Neural progenitor cell (in vitro differentiated cells): ENCODE data around the gene GPR31. TPM values are rescaled to one million over a fixed set of nuclear protein-coding genes. Genes with fewer than 3 reads are reported as not detected.

ENCODE experiments used
- DNase-seq: peaks from one replicate; pipeline ENCODE4 v3.0.0-alpha.2; 2016; ENCODE audit warnings: low spot score
- H2AFZ ChIP-seq: fragments of 200-600 bp; sonication (generic); replicated peaks from 2 replicates; pipeline ENCODE4 v1.6.1; 2016; ENCODE audit warnings: antibody characterized with exemption
- H3F3A ChIP-seq: fragments of 200-600 bp; sonication (generic); 2 replicates; pipeline ENCODE4 v1.6.1; 2016; ENCODE audit warnings: antibody characterized with exemption, low read depth
- H3K27ac ChIP-seq: fragments of 200-600 bp; sonication (generic); 2 replicates; pipeline ENCODE4 v1.5.1; 2016; ENCODE audit warnings: mild to moderate bottlenecking
- H3K27me3 ChIP-seq: fragments of 200-600 bp; sonication (generic); 2 replicates; pipeline ENCODE4 v1.6.1; 2016; ENCODE audit warnings: mild to moderate bottlenecking, moderate library complexity
- H3K36me3 ChIP-seq: fragments of 200-600 bp; sonication (generic); 2 replicates; pipeline ENCODE4 v1.5.1; 2016
- H3K4me1 ChIP-seq: fragments of 200-600 bp; sonication (generic); 2 replicates; pipeline ENCODE4 v1.6.1; 2016; ENCODE audit warnings: mixed run types
- H3K4me2 ChIP-seq: fragments of 200-600 bp; sonication (generic); 2 replicates; pipeline ENCODE4 v1.6.1; 2016
- H3K4me3 ChIP-seq: fragments of 200-600 bp; sonication (generic); 2 replicates; pipeline ENCODE4 v1.5.1; 2016
- H3K79me2 ChIP-seq: fragments of 200-600 bp; sonication (generic); 2 replicates; pipeline ENCODE4 v1.6.1; 2016; ENCODE audit warnings: low read depth
- H3K9ac ChIP-seq: fragments of 200-600 bp; sonication (generic); 2 replicates; pipeline ENCODE4 v1.6.1; 2016
- H3K9me3 ChIP-seq: fragments of 200-600 bp; sonication (generic); 2 replicates; pipeline ENCODE4 v1.5.1; 2016; ENCODE audit warnings: low read depth
- H4K20me1 ChIP-seq: fragments of 200-600 bp; sonication (generic); 2 replicates; pipeline ENCODE4 v1.6.1; 2016; ENCODE audit warnings: low read depth
- H3K27ac Mint-ChIP-seq: 3 replicates; pipeline ENCODE4 v1.8.0; 2021; ENCODE audit warnings: mixed read lengths
- H3K27me3 Mint-ChIP-seq: 2 replicates; pipeline ENCODE4 v1.8.0; 2022; ENCODE audit warnings: low read depth, mild to moderate bottlenecking, inconsistent platforms, moderate library complexity, mixed read lengths; ENCODE audit not compliant: insufficient read depth
- H3K36me3 Mint-ChIP-seq: 3 replicates; pipeline ENCODE4 v1.8.0; 2021; ENCODE audit warnings: mixed read lengths
- H3K4me1 Mint-ChIP-seq: 3 replicates; pipeline ENCODE4 v1.8.0; 2021; ENCODE audit warnings: mixed read lengths
- H3K4me3 Mint-ChIP-seq: 3 replicates; pipeline ENCODE4 v1.8.0; 2021; ENCODE audit warnings: mild to moderate bottlenecking, moderate library complexity, mixed read lengths
- H3K9me3 Mint-ChIP-seq: 3 replicates; pipeline ENCODE4 v1.8.0; 2020; ENCODE audit warnings: mixed read lengths
- EZH2 ChIP-seq: fragments of 200-600 bp; sonication (generic); IDR thresholded peaks from 2 replicates; pipeline ENCODE4 v1.6.1; 2017; ENCODE audit warnings: antibody characterized with exemption, mild to moderate bottlenecking, moderate library complexity
- EZH2phosphoT487 ChIP-seq: fragments of 200-600 bp; sonication (generic); IDR thresholded peaks from 2 replicates; pipeline ENCODE4 v1.6.1; 2017; ENCODE audit warnings: antibody characterized with exemption
- total RNA-seq: library from RNA; depleted of rRNA; stranded (reverse); fragments of >200 nt; gene quantifications from 2 replicates; pipeline ENCODE4 v1.2.3, GENCODE V29; 2015; ENCODE audit warnings: low replicate concordance
- TF ChIP-seq, protein P1 (sequence below): fragments of 200-600 bp; sonication (generic); IDR thresholded peaks from 2 replicates; pipeline ENCODE4 v1.5.1; 2017; ENCODE audit warnings: antibody characterized with exemption, mild to moderate bottlenecking

The GPR31 gene
- total RNA-seq, 1 donor from 2014 or later: not detected

DNA sequence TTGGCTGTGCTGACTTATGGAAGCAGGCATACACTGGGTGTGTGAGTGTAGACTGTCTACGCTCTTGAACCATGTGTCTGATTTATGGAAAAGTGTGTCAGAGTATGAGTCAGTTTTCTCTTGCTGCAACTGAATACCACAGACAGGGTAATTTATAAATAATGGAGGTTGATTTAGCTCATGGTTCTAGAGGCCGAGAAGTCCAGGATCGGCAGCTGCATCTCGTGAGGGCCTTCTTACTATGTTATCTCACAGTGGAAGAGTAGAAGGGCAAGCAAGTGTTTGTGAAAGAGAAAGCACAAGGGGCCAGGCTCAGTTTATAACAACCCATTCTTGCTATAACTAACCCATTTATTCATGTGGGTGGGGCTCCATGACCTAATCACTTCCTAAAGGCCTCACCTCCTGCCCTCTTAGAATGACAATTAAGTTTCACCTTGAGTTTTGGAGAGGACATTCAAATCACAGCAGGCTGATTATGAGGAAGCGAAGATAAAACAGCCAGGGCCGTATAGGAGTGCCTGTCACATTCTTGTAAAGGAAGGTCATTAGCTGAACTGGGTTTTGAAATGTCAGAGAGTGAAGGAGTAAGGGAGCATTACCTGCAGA, 6.7 kb downstream of the GPR31 start:
- H3K27me3 ChIP-seq: peaks cover 22% of the 10 kb centered on the region
- no peak for TF ChIP-seq EZH2phosphoT487
- TF ChIP-seq, protein P1, sequence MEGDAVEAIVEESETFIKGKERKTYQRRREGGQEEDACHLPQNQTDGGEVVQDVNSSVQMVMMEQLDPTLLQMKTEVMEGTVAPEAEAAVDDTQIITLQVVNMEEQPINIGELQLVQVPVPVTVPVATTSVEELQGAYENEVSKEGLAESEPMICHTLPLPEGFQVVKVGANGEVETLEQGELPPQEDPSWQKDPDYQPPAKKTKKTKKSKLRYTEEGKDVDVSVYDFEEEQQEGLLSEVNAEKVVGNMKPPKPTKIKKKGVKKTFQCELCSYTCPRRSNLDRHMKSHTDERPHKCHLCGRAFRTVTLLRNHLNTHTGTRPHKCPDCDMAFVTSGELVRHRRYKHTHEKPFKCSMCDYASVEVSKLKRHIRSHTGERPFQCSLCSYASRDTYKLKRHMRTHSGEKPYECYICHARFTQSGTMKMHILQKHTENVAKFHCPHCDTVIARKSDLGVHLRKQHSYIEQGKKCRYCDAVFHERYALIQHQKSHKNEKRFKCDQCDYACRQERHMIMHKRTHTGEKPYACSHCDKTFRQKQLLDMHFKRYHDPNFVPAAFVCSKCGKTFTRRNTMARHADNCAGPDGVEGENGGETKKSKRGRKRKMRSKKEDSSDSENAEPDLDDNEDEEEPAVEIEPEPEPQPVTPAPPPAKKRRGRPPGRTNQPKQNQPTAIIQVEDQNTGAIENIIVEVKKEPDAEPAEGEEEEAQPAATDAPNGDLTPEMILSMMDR: no peak
- no peak for TF ChIP-seq EZH2
- H3K27me3 Mint-ChIP-seq: no peaks in the 10 kb centered on the region
- H3K27ac Mint-ChIP-seq: no peak overlapping the region
- no peaks in the 10 kb centered on the region for H3K9me3 ChIP-seq
- no peaks in the 10 kb centered on the region for H3K36me3 ChIP-seq
- no peaks in the 10 kb centered on the region for H3K36me3 Mint-ChIP-seq
- no peak overlapping the region for H3K27ac ChIP-seq
- H3K4me2 ChIP-seq: no peak overlapping the region
- no peak overlapping the region for H3K4me3 Mint-ChIP-seq
- peaks cover 16% of the 10 kb centered on the region for H3F3A ChIP-seq
- no peak for DNase-seq
- no peak overlapping the region for H3K9ac ChIP-seq
- no peaks in the 10 kb centered on the region for H3K9me3 Mint-ChIP-seq
- H3K4me1 ChIP-seq: peaks cover 13% of the 10 kb centered on the region
- H3K4me1 Mint-ChIP-seq: peaks cover 18% of the 10 kb centered on the region
- no peak overlapping the region for H3K4me3 ChIP-seq
- no peaks in the 10 kb centered on the region for H4K20me1 ChIP-seq
- H3K79me2 ChIP-seq: no peaks in the 10 kb centered on the region
- H2AFZ ChIP-seq: peak overlapping the region; percentile 23

DNA sequence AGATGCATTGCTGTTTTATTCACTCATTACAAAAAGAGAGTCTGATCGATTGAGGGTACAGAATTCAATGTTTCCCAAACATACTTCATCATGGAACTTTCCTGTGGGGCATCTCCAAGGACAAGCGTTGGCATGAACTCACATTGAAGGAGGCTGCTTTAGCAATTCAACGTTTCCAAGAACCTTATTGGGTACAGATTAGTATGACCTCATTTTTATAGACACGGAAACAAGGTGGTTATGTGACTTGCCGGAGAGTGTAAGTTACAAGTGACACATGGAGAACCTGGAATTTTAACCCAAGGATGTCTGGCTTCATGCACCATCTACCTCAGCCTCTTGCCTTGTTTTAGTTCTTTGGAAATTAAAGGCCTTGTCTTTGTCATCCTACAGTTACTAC, 8.8 kb downstream of the GPR31 start:
- H3K79me2 ChIP-seq: no peaks in the 10 kb centered on the region
- peaks cover 15% of the 10 kb centered on the region for H3K4me1 ChIP-seq
- H3K4me1 Mint-ChIP-seq: peaks cover 20% of the 10 kb centered on the region
- H4K20me1 ChIP-seq: no peaks in the 10 kb centered on the region
- no peaks in the 10 kb centered on the region for H3K9me3 ChIP-seq
- no peak overlapping the region for H2AFZ ChIP-seq
- H3K9me3 Mint-ChIP-seq: peaks cover 2% of the 10 kb centered on the region
- H3K9ac ChIP-seq: no peak overlapping the region
- peaks cover 23% of the 10 kb centered on the region for H3K27me3 ChIP-seq
- no peak for DNase-seq
- no peak overlapping the region for H3K27ac ChIP-seq
- peaks cover 16% of the 10 kb centered on the region for H3F3A ChIP-seq
- no peaks in the 10 kb centered on the region for H3K36me3 Mint-ChIP-seq
- no peak for TF ChIP-seq EZH2
- TF ChIP-seq, protein P1: no peak
- TF ChIP-seq EZH2phosphoT487: no peak
- H3K4me3 Mint-ChIP-seq: no peak overlapping the region
- H3K36me3 ChIP-seq: no peaks in the 10 kb centered on the region
- H3K4me3 ChIP-seq: no peak overlapping the region
- H3K4me2 ChIP-seq: no peak overlapping the region
- peaks cover 7% of the 10 kb centered on the region for H3K27me3 Mint-ChIP-seq
- no peak overlapping the region for H3K27ac Mint-ChIP-seq

DNA sequence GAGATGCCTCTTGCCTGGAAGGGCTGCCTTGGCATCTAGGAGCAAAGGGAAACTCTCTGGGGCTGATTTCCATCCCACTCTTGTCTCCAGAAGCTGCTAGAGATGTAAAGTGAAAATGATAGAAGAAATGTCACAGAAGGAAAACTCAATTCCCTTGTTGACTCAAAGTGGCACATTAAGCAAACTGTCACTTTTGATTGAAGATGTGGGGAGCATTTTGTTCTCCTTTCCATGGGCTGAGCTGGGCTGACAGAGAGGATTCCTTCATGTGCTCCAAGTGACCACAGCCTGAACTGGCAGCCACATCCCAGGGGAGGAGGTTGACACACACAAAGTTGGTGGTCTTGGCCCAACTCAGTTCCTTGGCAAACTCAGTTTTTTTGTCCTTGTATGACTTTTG, 9.8 kb downstream of the GPR31 start:
- Histone ChIP-seq H3K4me1 (peaks cover 15% of the 10 kb centered on the region), H3K27me3 (peaks cover 23% of the 10 kb centered on the region), H3K4me3 (no peak overlapping the region), H3F3A (peaks cover 16% of the 10 kb centered on the region), H2AFZ (no peak overlapping the region), H3K36me3 (no peaks in the 10 kb centered on the region), H3K27ac (no peak overlapping the region), H4K20me1 (no peaks in the 10 kb centered on the region), H3K79me2 (no peaks in the 10 kb centered on the region), H3K4me2 (no peak overlapping the region), H3K9me3 (no peaks in the 10 kb centered on the region), H3K9ac (no peak overlapping the region)
- no peaks in the 10 kb centered on the region for H3K36me3 Mint-ChIP-seq
- TF ChIP-seq, protein P1: no peak
- TF ChIP-seq EZH2phosphoT487 (no peak), EZH2 (no peak)
- H3K27ac Mint-ChIP-seq: no peak overlapping the region
- H3K9me3 Mint-ChIP-seq: peaks cover 2% of the 10 kb centered on the region
- DNase-seq: no peak
- peaks cover 17% of the 10 kb centered on the region for H3K4me1 Mint-ChIP-seq
- peaks cover 9% of the 10 kb centered on the region for H3K27me3 Mint-ChIP-seq
- no peak overlapping the region for H3K4me3 Mint-ChIP-seq
